Erythroblast (primary cell): ENCODE data around the gene ZNF24.

ENCODE experiments used
- GATA1 ChIP-seq: IDR thresholded peaks from 2 replicates; pipeline ENCODE4 v1.6.1; 2011; ENCODE audit warnings: low read depth, mild to moderate bottlenecking, control low read depth, low read length, moderate library complexity
- POLR2A ChIP-seq: IDR thresholded peaks from 2 replicates; pipeline ENCODE4 v1.6.1; 2011; ENCODE audit warnings: mild to moderate bottlenecking, low read length

- TF ChIP-seq POLR2A (no peak), GATA1 (no peak)
Observed at GRCh38 chr18:35368595-35368994, 24.4 kb upstream of the ZNF24 start.
